ENCODE data around the gene ACP7.

DNA sequence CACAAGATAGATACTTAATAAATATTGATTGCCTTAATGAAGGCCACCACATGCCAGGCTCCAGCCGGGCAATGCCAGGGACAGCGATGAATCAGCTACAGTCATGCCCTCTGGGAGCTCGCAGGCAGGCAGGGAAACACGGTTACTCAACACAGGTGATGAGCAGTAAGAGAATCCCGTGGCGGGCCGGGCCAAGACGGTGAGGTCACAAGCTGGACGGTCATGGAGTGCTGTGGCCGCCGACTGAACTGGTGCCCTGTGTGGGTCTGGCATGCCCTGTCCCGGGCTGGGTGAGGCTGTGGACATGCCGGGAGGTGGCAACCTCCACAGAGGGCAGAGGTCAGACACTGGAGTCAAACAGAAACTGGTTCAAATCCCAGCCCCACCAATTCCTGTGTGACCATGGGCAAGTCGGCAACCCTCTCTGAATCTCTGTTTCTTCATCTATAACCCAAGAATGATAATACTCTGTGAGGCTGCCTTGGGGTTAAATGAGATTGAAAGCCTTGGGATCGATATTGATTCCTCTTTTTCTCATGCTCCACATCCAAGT is 28.2 kb downstream of the ACP7 start:
- TF ChIP-seq, protein P1, sequence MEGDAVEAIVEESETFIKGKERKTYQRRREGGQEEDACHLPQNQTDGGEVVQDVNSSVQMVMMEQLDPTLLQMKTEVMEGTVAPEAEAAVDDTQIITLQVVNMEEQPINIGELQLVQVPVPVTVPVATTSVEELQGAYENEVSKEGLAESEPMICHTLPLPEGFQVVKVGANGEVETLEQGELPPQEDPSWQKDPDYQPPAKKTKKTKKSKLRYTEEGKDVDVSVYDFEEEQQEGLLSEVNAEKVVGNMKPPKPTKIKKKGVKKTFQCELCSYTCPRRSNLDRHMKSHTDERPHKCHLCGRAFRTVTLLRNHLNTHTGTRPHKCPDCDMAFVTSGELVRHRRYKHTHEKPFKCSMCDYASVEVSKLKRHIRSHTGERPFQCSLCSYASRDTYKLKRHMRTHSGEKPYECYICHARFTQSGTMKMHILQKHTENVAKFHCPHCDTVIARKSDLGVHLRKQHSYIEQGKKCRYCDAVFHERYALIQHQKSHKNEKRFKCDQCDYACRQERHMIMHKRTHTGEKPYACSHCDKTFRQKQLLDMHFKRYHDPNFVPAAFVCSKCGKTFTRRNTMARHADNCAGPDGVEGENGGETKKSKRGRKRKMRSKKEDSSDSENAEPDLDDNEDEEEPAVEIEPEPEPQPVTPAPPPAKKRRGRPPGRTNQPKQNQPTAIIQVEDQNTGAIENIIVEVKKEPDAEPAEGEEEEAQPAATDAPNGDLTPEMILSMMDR (IDR thresholded peaks at IDR 0.05; ENCODE audit: insufficient read depth, low read depth, low read length), result no peak
- TF ChIP-seq EZH2 (IDR thresholded peaks at IDR 0.05; ENCODE audit: insufficient read depth, low read length), result no peak
